ENCODE measurements around the gene NRSN2. TPM values are rescaled to one million over a fixed set of nuclear protein-coding genes. Genes with fewer than 3 reads are reported as not detected.

NRSN2 gene
- total RNA-seq, 1 experiment from 2014 or later = 22.7 TPM

DNA sequence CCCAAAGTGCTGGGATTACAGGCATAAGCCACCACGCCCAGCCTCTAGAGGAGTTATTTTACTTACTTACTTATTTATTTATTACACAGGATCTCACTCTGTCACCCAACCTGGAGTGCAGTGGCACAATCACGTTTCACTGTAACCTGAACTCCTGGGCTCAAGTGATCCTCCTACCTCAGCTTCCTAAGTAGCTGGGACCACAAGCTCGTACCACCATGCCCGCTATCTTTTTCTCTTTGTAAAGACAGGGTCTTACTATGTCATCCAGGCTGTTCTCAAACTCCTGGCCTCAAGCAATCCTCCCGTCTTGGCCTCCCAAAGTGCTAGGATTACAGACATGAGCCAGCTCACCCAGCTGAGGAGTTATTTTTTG lies 32.0 kb downstream of the NRSN2 start:
- H3K14ac ChIP-seq (ENCODE audit: insufficient read depth, low read length) = no peak overlapping the region
- DNase-seq = no peak
- H4K8ac ChIP-seq (replicated peaks; ENCODE audit: insufficient read length, low read depth, low read length) = no peak overlapping the region
- H3K9me3 ChIP-seq (ENCODE audit: control insufficient read depth, low read depth, low read length) = no peaks in the 10 kb centered on the region
- peaks cover 6 to 11% of the 10 kb centered on the region in 2 experiments; a peak in 3 of 4 replicates for H3K4me1 Mint-ChIP-seq
- H3K27ac Mint-ChIP-seq = no peak overlapping the region
- no peak overlapping the region for H2BK12ac ChIP-seq (ENCODE audit: insufficient read length, low read depth, low read length)
- H4K91ac ChIP-seq (ENCODE audit: insufficient read length, low read depth, low read length) = no peak overlapping the region
- no peak overlapping the region for H3K9ac ChIP-seq (ENCODE audit: extremely low read depth, insufficient read length, low read length)
- H2AFZ ChIP-seq (ENCODE audit: low read length) = no peak overlapping the region
- H4K5ac ChIP-seq (ENCODE audit: insufficient read length, low read depth, low read length) = no peak overlapping the region
- no peak overlapping the region for H3K18ac ChIP-seq (ENCODE audit: insufficient read length, low read depth, low read length)
- H3K23ac ChIP-seq (ENCODE audit: insufficient read length, low read depth, low read length) = no peak overlapping the region
- TF ChIP-seq, protein P1, sequence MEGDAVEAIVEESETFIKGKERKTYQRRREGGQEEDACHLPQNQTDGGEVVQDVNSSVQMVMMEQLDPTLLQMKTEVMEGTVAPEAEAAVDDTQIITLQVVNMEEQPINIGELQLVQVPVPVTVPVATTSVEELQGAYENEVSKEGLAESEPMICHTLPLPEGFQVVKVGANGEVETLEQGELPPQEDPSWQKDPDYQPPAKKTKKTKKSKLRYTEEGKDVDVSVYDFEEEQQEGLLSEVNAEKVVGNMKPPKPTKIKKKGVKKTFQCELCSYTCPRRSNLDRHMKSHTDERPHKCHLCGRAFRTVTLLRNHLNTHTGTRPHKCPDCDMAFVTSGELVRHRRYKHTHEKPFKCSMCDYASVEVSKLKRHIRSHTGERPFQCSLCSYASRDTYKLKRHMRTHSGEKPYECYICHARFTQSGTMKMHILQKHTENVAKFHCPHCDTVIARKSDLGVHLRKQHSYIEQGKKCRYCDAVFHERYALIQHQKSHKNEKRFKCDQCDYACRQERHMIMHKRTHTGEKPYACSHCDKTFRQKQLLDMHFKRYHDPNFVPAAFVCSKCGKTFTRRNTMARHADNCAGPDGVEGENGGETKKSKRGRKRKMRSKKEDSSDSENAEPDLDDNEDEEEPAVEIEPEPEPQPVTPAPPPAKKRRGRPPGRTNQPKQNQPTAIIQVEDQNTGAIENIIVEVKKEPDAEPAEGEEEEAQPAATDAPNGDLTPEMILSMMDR (conservative IDR thresholded peaks at IDR 0.05) = no peak
- H3K79me2 ChIP-seq (ENCODE audit: insufficient read depth, low read length) = peaks cover 2% of the 10 kb centered on the region; the same call in 1 of the 2 replicates
- no peak overlapping the region for H2AK5ac ChIP-seq (ENCODE audit: insufficient read length, low read length)
- no peak overlapping the region for H2BK15ac ChIP-seq (ENCODE audit: low read depth, low read length)
- no peaks in the 10 kb centered on the region for H3K79me1 ChIP-seq (ENCODE audit: insufficient read depth, low read depth, low read length, poor library complexity, severe bottlenecking)
- H3K27me3 ChIP-seq (ENCODE audit: insufficient read depth, low read length) = no peaks in the 10 kb centered on the region
- no peaks in the 10 kb centered on the region for H3K36me3 Mint-ChIP-seq (ENCODE audit: insufficient read depth in 1 of 3, low read depth in 3 of 3)
- H3K27ac ChIP-seq (ENCODE audit: insufficient read length, low read depth, low read length) = no peak overlapping the region
- H3K27me3 Mint-ChIP-seq (ENCODE audit: low read depth) = peaks cover 8% of the 10 kb centered on the region
- H4K20me1 ChIP-seq (ENCODE audit: control insufficient read depth, insufficient read depth, insufficient read length) = no peaks in the 10 kb centered on the region
- H2BK120ac ChIP-seq (ENCODE audit: low read depth, low read length, poor library complexity, severe bottlenecking) = no peak overlapping the region
- H3K23me2 ChIP-seq (ENCODE audit: insufficient read length, low read depth, low read length, poor library complexity, severe bottlenecking) = peaks cover 12% of the 10 kb centered on the region
- no peak overlapping the region; a peak in 1 of 5 replicates for H3K4me3 Mint-ChIP-seq
- H2BK20ac ChIP-seq (ENCODE audit: low read depth, low read length, poor library complexity, severe bottlenecking) = no peak overlapping the region
- no peak overlapping the region for H3K4me2 ChIP-seq (ENCODE audit: insufficient read depth, insufficient read length, low read length)
- H3K56ac ChIP-seq (ENCODE audit: insufficient read length, low read depth, low read length) = no peak overlapping the region
- no peaks in the 10 kb centered on the region; the same call in 1 of the 2 replicates for H3K4me1 ChIP-seq (ENCODE audit: insufficient read depth, low read length)
- H3K4ac ChIP-seq (ENCODE audit: low read depth, low read length) = no peak overlapping the region
- WGBS (ENCODE audit: extremely low coverage, insufficient read length, low lambda C conversion rate) = no CpG with 5 or more reads among the region's 5 CpGs
- no peaks in the 10 kb centered on the region for H3K9me3 Mint-ChIP-seq
- H2BK5ac ChIP-seq (ENCODE audit: insufficient read length, low read length) = no peak overlapping the region
- no peak overlapping the region for H3T11ph ChIP-seq (ENCODE audit: low read length)
